ENCODE data around the gene PTPRN2. TPM values are rescaled to one million over a fixed set of nuclear protein-coding genes. Genes with fewer than 3 reads are reported as not detected.

PTPRN2 gene
- total and polyA plus RNA-seq, 8 donors, result 4.9 to 136 (median 46.8) TPM

GRCh38 chr7:157805713-157806112 is 781.9 kb downstream of the PTPRN2 start:
- intact Hi-C loops (cut with DNase I; ENCODE audit: low total_unique reads), result no loop called here
- TF ChIP-seq POLR2A (IDR thresholded peaks at IDR 0.05), result no peak
- no peak for TF ChIP-seq CTCF (IDR thresholded peaks at IDR 0.05)
- TF ChIP-seq POLR2AphosphoS5 (IDR thresholded peaks at IDR 0.05), result no peak
- no peak for TF ChIP-seq EP300 (IDR thresholded peaks at IDR 0.05)
- Histone ChIP-seq H3K9me3 (peaks cover 0 to 24% (median 7%) of the 10 kb centered on the region in 4 donors), H3K4me1 (no peaks in the 10 kb centered on the region), H3K36me3 (no peaks in the 10 kb centered on the region), H3K4me3 (no peak overlapping the region), H3K27ac (no peak overlapping the region), H3K27me3 (no peaks in the 10 kb centered on the region)
- 75 to 82% (median 80%) methylated on average over 6 of the region's 6 CpGs for WGBS, 5 donors
- no peak for DNase-seq

GRCh38 chr7:157803906-157804305 is 783.7 kb downstream of the PTPRN2 start:
- intact Hi-C loops (cut with DNase I; ENCODE audit: low total_unique reads), result no loop called here
- Histone ChIP-seq H3K27ac (no peak overlapping the region), H3K27me3 (no peaks in the 10 kb centered on the region), H3K4me3 (no peak overlapping the region), H3K36me3 (no peaks in the 10 kb centered on the region), H3K9me3 (peaks cover 0 to 9% (median 7%) of the 10 kb centered on the region in 4 donors), H3K4me1 (no peaks in the 10 kb centered on the region)
- 92 to 98% (median 96%) methylated on average over 5 of the region's 5 CpGs for WGBS, 5 donors
- no peak for TF ChIP-seq POLR2A (IDR thresholded peaks at IDR 0.05)
- TF ChIP-seq EP300 (IDR thresholded peaks at IDR 0.05), result no peak
- TF ChIP-seq POLR2AphosphoS5 (IDR thresholded peaks at IDR 0.05), result no peak
- TF ChIP-seq CTCF (IDR thresholded peaks at IDR 0.05), result no peak
- no peak for DNase-seq

GRCh38 chr7:157801971-157802675 is 785.5 kb downstream of the PTPRN2 start:
- no peak for DNase-seq
- 95 to 97% (median 96%) methylated on average over 42 of the region's 42 CpGs for WGBS, 5 donors
- H3K27me3 ChIP-seq, result no peaks in the 10 kb centered on the region
- no peaks in the 10 kb centered on the region for H3K36me3 ChIP-seq
- intact Hi-C loops (cut with DNase I; ENCODE audit: low total_unique reads), result no loop called here
- H3K4me1 ChIP-seq, result no peaks in the 10 kb centered on the region
- H3K4me3 ChIP-seq, result no peak overlapping the region
- peaks cover 0 to 7% (median 3%) of the 10 kb centered on the region in 4 donors for H3K9me3 ChIP-seq
- H3K27ac ChIP-seq, result no peak overlapping the region
- TF ChIP-seq POLR2A (IDR thresholded peaks at IDR 0.05) (no peak), EP300 (IDR thresholded peaks at IDR 0.05) (no peak), CTCF (IDR thresholded peaks at IDR 0.05) (no peak), POLR2AphosphoS5 (IDR thresholded peaks at IDR 0.05) (no peak)

GRCh38 chr7:157801113-157801512 is 786.5 kb downstream of the PTPRN2 start:
- H3K4me3 ChIP-seq, result no peak overlapping the region
- intact Hi-C loops (cut with DNase I; ENCODE audit: low total_unique reads), result no loop called here
- no peak for TF ChIP-seq POLR2A (IDR thresholded peaks at IDR 0.05)
- no peak for TF ChIP-seq POLR2AphosphoS5 (IDR thresholded peaks at IDR 0.05)
- no peak for TF ChIP-seq EP300 (IDR thresholded peaks at IDR 0.05)
- TF ChIP-seq CTCF (IDR thresholded peaks at IDR 0.05), result no peak
- WGBS, 5 donors, result 82 to 94% (median 90%) methylated on average over 21 of the region's 21 CpGs
- DNase-seq, result no peak
- no peaks in the 10 kb centered on the region for H3K4me1 ChIP-seq
- no peak overlapping the region for H3K27ac ChIP-seq
- no peaks in the 10 kb centered on the region for H3K27me3 ChIP-seq
- H3K9me3 ChIP-seq, result peaks cover 0 to 7% (median 3%) of the 10 kb centered on the region in 4 donors
- no peaks in the 10 kb centered on the region for H3K36me3 ChIP-seq
